Fibroblast of villous mesenchyme (primary cell): ENCODE results near the gene ZNF775. TPM values are rescaled to one million over a fixed set of nuclear protein-coding genes. Genes with fewer than 3 reads are reported as not detected.

ENCODE experiments used
- DNase-seq: peaks from one replicate; pipeline ENCODE4 v3.0.0-alpha.2; 2010; ENCODE audit warnings: low read depth
- H3K4me3 ChIP-seq: 2 replicates; pipeline ENCODE4 v1.5.1; 2011; ENCODE audit warnings: low read depth, mild to moderate bottlenecking, low read length
- total RNA-seq: library from RNA; depleted of rRNA; stranded (reverse); fragments of >200 nt; gene quantifications from 2 replicates; pipeline ENCODE4 v1.2.3, GENCODE V29; 2012
- TF ChIP-seq, protein P1 (sequence below): IDR thresholded peaks from 2 replicates; pipeline ENCODE4 v1.5.1; 2012; ENCODE audit warnings: low read depth, mild to moderate bottlenecking, low read length; ENCODE audit not compliant: insufficient read depth

ZNF775 gene
- total RNA-seq, 1 donor = 3.0 TPM

DNA sequence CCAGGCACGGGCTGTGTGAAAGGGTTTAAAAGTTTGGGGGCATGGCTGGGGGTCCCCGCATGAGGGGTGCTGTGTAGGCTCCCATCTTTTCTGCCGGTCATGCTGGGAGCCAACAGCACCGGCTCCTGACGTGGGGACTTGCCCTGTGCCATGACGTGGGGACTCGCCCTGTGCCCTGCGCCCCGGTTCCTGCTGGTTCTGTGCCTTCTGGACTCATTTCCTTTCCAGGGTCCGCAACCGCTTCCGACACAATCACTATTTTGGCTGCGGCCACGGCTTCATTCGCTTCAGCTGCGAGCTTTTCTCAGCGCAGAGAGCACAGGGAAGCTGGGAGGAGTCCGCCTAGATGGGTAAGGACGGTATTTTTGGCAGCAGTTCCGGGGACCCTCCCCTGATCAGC, 63.7 kb downstream of the ZNF775 start:
- TF ChIP-seq, protein P1, sequence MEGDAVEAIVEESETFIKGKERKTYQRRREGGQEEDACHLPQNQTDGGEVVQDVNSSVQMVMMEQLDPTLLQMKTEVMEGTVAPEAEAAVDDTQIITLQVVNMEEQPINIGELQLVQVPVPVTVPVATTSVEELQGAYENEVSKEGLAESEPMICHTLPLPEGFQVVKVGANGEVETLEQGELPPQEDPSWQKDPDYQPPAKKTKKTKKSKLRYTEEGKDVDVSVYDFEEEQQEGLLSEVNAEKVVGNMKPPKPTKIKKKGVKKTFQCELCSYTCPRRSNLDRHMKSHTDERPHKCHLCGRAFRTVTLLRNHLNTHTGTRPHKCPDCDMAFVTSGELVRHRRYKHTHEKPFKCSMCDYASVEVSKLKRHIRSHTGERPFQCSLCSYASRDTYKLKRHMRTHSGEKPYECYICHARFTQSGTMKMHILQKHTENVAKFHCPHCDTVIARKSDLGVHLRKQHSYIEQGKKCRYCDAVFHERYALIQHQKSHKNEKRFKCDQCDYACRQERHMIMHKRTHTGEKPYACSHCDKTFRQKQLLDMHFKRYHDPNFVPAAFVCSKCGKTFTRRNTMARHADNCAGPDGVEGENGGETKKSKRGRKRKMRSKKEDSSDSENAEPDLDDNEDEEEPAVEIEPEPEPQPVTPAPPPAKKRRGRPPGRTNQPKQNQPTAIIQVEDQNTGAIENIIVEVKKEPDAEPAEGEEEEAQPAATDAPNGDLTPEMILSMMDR = no peak
- DNase-seq = no peak
- H3K4me3 ChIP-seq = no peak overlapping the region

DNA sequence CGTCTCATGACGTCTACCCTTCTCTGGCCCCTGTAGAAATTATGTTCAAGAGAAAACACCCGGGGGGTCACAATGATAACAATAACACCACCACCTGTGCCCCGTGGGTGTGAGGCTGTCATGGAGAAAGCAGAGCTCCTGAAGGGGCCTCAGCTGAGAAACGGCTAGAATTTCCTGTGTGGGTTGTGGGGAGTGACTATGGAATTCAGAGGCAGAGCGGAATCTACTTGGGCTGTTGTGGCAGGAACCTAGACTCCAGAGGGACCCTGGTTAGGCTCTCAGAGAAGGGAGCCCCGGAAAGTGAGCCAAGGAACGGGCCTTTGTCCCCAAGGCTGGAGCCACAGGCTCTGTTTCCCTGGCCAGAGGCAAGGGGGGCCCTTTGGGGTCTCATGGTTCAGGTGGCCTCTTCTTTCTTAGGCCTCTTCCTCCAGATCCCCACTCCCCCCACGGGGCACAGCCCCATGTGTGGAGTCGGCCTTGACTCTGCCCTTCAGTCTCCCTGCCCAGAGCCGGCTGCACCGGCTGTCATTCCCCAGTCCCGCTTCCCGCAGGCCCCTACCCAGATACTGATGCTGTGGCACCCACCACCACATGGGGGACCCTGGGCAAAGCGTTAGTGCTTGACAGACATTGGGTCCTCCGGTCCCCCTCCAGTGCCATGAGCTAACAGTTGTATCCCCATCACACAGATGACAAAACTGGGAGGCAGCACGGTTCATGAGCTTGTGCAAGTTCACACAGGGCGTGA, 64.8 kb downstream of the ZNF775 start:
- no peak overlapping the region for H3K4me3 ChIP-seq
- TF ChIP-seq, protein P1 = no peak
- DNase-seq = no peak

DNA sequence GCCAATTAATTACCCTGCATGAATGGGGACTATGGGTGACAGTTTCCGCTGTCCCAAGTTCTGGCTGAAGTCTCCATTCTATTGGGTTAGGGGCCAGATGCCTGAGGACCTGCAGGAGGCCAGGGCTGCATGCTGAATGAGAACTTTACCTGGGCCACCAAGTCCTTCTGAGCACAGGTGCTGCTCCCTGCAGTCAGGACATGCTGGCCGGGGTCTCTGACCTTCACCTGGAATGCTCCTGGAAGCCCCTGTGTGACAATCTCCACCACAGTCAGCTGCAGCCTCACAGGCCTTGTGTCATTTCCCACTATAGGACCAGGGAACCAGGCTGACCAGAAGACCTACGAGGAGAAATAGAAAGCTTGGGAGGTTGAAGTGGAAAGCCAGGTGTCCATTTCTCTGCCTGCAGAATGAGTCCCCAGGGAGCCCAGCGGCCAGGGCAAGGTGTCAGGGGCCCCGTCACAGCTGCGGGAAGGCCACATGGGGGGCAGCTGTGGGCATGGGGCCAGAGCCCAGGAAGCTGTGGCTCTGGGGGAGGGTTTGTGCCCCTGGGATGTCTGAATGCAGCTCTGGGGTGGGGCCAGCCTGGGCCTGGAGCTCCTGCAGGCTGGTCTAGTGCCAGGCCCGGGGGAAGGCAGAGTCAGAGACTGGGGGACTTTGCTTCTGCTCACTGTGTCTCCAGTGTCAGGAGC, 65.7 kb downstream of the ZNF775 start:
- TF ChIP-seq, protein P1 = no peak
- no peak for DNase-seq
- H3K4me3 ChIP-seq = no peak overlapping the region

DNA sequence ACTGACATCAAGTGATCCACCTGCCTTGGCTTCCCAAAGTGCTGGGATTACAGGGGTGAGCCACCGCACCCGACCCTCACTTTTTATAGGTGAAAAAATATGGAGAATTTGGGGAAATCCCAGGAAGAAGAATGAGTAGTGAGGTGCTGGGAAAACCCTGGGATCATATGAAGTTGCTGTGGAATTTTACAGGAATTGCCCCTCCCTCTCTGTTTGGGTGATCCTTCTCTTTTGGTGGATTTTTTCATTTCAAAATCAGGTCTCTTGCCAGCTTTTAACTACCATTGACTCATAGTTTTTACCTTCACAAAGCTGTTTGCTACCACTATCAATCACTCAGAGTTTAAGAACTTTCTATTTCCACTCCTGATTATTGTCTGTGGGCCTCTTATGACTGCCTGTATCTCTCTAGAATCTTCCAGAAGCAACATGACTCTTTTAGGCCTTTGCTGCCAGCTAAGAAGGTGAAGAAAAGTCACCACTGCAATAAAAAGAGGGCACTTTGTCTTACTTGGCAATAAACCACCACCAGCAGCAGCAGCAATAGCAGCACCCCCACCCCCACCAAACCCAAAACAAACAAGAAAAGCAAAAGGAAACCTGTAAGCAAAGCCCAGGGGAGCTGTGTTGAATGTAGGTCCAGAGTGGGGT, 67.3 kb downstream of the ZNF775 start:
- TF ChIP-seq, protein P1 = no peak
- peak; percentile 12 for DNase-seq
- H3K4me3 ChIP-seq = no peak overlapping the region

Other genes with a start within 250 kb of the ZNF775 start
- 6.8 and 13.0 TPM in 2 replicates for gene LRRC61, start 56.0 kb upstream of the ZNF775 start, total RNA-seq
- 7.4 and 13.4 TPM in 2 replicates for gene ACTR3C, start 55.8 kb upstream of the ZNF775 start, total RNA-seq
- 139 and 185 TPM in 2 replicates for gene RARRES2, start 37.7 kb upstream of the ZNF775 start, total RNA-seq
- 96.0 and 98.4 TPM in 2 replicates for gene REPIN1, start 10.5 kb upstream of the ZNF775 start, total RNA-seq
- gene GIMAP8, start 71.3 kb downstream of the ZNF775 start, total RNA-seq = under 0.01 TPM in 1 of 2 replicates, not detected in the other
- gene GIMAP7, start 135.5 kb downstream of the ZNF775 start, total RNA-seq = not detected in 2 replicates
- not detected in 2 replicates for gene GIMAP4, start 188.1 kb downstream of the ZNF775 start, total RNA-seq